GM19043 (cell line): ENCODE results near the gene HHEX.

ENCODE experiments used
- ATAC-seq: cut with Tn5 transposase; IDR thresholded peaks from one replicate; pipeline ENCODE4 v1.9.1; 2021; ENCODE audit warnings: low read depth; ENCODE audit not compliant: unreplicated experiment

The HHEX gene

GRCh38 chr10:92692697-92693533, 3.2 kb downstream of the HHEX start:
- ATAC-seq, result no peak

GRCh38 chr10:92693534-92693893, 3.8 kb downstream of the HHEX start:
- no peak for ATAC-seq

- ATAC-seq, result no peak
These were observed 6.2 kb downstream of the HHEX start for GRCh38 chr10:92695679-92696605.

GRCh38 chr10:92696606-92697383, 7.0 kb downstream of the HHEX start:
- no peak for ATAC-seq

GRCh38 chr10:92697663-92698511, 8.1 kb downstream of the HHEX start:
- no peak for ATAC-seq

GRCh38 chr10:92699193-92699517, 9.4 kb downstream of the HHEX start:
- no peak for ATAC-seq

GRCh38 chr10:92699518-92700381, 10.0 kb downstream of the HHEX start:
- no peak for ATAC-seq

- ATAC-seq, result no peak
These were observed 12.7 kb downstream of the HHEX start for GRCh38 chr10:92702301-92702916.

- ATAC-seq, result no peak
These were observed 22.5 kb downstream of the HHEX start for GRCh38 chr10:92712016-92712889.

- ATAC-seq, result no peak
These were observed 24.5 kb downstream of the HHEX start for GRCh38 chr10:92714152-92714845.

- ATAC-seq, result no peak
These were observed 25.1 kb downstream of the HHEX start for GRCh38 chr10:92714872-92715271.

GRCh38 chr10:92719991-92720830, 30.5 kb downstream of the HHEX start:
- ATAC-seq, result no peak

GRCh38 chr10:92720831-92721165, 31.0 kb downstream of the HHEX start:
- ATAC-seq, result no peak

- ATAC-seq, result no peak
These were observed 32.6 kb downstream of the HHEX start for GRCh38 chr10:92722349-92722748.

- no peak for ATAC-seq
These were observed 37.4 kb downstream of the HHEX start for GRCh38 chr10:92727141-92727540.

GRCh38 chr10:92727550-92727949, 37.8 kb downstream of the HHEX start:
- ATAC-seq, result no peak
